ENCODE results near the gene EIF5A2.

Gene EIF5A2

DNA sequence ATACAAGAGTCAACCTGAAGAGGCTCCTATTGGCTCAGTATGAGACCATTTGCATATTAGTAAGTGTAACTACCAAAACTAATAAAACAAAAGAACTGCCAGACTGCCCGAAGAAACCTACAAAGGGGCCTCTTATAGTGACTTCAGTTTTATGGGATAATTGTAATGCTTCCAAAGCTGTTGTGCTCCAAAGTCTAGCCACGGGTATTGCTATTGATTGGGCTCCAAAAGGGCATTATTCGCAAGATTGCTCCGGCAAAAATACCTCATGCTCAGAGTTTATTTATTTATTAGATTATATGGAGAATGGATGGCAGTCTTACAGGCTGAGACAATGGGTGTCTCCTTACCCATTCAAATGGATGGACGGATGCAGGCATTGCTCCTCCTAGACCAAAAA is 49.8 kb downstream of the EIF5A2 start:
- TF ChIP-seq, protein P1, sequence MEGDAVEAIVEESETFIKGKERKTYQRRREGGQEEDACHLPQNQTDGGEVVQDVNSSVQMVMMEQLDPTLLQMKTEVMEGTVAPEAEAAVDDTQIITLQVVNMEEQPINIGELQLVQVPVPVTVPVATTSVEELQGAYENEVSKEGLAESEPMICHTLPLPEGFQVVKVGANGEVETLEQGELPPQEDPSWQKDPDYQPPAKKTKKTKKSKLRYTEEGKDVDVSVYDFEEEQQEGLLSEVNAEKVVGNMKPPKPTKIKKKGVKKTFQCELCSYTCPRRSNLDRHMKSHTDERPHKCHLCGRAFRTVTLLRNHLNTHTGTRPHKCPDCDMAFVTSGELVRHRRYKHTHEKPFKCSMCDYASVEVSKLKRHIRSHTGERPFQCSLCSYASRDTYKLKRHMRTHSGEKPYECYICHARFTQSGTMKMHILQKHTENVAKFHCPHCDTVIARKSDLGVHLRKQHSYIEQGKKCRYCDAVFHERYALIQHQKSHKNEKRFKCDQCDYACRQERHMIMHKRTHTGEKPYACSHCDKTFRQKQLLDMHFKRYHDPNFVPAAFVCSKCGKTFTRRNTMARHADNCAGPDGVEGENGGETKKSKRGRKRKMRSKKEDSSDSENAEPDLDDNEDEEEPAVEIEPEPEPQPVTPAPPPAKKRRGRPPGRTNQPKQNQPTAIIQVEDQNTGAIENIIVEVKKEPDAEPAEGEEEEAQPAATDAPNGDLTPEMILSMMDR (IDR thresholded peaks at IDR 0.05; ENCODE audit: control extremely low read depth, extremely low read depth, low read depth, missing control alignments) = no peak
- CTCF ChIA-PET = interaction anchor here (0.8 kb wide), 1 partner anchor 10 kb away, joined by 4 read pairs; no protein-coding TSS in a partner anchor
- DNase-seq (ENCODE audit: extremely low spot score) = no peak
- POLR2A ChIA-PET = no interaction called here

DNA sequence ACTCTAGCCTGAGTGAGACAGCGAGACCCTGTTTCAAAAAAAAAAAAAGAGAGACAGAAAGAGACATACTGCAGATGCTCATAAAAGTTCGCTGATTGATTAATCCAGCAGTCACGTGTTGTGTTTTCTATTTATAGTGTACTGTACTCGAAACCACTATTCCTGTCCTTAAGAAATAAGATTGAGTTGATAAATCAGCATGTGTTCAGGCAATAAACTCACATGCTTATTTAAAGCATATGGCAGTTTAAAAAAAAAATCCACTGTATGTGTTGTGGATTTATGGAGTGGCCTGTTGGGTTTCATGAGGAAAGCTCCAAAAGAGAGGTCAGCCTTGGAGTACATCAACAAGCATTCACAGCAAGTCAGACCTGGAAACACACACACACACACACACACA is 56.1 kb downstream of the EIF5A2 start:
- ChIA-PET POLR2A (no interaction called here), CTCF (interaction anchor here (1.2 kb wide), 1 partner anchor 10 kb away, joined by 4 read pairs; no protein-coding TSS in a partner anchor)
- TF ChIP-seq, protein P1 (IDR thresholded peaks at IDR 0.05; ENCODE audit: control extremely low read depth, extremely low read depth, low read depth, missing control alignments) = no peak
- DNase-seq (ENCODE audit: extremely low spot score) = no peak

GRCh38 chr3:170848292-170848917 is 60.0 kb downstream of the EIF5A2 start:
- ChIA-PET POLR2A (no interaction called here), CTCF (interaction anchor here (0.8 to 1.6 kb wide), 14 partner anchors 9 to 1084 kb away, joined by 3 to 7 read pairs (median 4); partner anchors contain the start of genes EIF5A2 and TERC)
- TF ChIP-seq, protein P1 (IDR thresholded peaks at IDR 0.05; ENCODE audit: control extremely low read depth, extremely low read depth, low read depth, missing control alignments) = peak; percentile 24
- no peak for DNase-seq (ENCODE audit: extremely low spot score)

GRCh38 chr3:170844377-170844776 is 64.1 kb downstream of the EIF5A2 start:
- POLR2A ChIA-PET = interaction anchor here (0.6 kb wide), 1 partner anchor 50 kb away, joined by 6 read pairs; no protein-coding TSS in a partner anchor
- TF ChIP-seq, protein P1 (IDR thresholded peaks at IDR 0.05; ENCODE audit: control extremely low read depth, extremely low read depth, low read depth, missing control alignments) = no peak
- CTCF ChIA-PET = interaction anchor here (0.9 to 3.6 kb wide), 2 partner anchors 19 to 32 kb away, joined by 4 to 14 read pairs; no protein-coding TSS in a partner anchor
- DNase-seq (ENCODE audit: extremely low spot score) = no peak

DNA sequence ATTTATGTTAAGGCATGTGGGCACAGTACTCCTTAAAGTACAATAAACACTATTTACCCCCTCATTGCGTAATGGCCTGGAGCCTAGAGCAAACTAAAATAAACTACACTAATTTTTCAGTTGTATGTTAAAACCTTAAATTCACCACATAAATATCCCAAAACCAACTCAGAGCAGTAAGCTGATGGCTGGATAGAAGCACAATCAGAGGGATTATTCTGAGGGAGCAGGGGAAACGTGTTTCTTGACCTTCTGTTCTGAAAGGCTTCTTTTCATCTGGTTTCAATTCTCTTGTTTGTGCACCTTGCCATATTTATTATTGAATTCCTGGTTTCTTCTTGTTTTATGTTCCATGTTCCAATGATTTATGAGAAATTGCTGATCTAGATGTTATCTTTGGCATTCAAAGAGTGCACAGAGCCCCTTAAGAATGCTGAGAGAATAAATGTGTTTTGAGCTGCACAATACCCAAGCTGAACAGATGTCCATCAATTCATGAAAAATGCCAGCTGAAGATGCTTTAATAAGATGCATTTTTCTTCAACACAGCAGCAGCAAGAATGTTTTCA is 68.1 kb downstream of the EIF5A2 start:
- CTCF ChIA-PET = interaction anchor here (0.7 to 1.6 kb wide), 5 partner anchors 8 to 29 kb away, joined by 3 to 5 read pairs (median 4); no protein-coding TSS in a partner anchor
- TF ChIP-seq, protein P1 (IDR thresholded peaks at IDR 0.05; ENCODE audit: control extremely low read depth, extremely low read depth, low read depth, missing control alignments) = no peak
- POLR2A ChIA-PET = no interaction called here
- DNase-seq (ENCODE audit: extremely low spot score) = no peak

- no peak for DNase-seq (ENCODE audit: extremely low spot score)
- TF ChIP-seq, protein P1 (IDR thresholded peaks at IDR 0.05; ENCODE audit: control extremely low read depth, extremely low read depth, low read depth, missing control alignments) = no peak
- POLR2A ChIA-PET = no interaction called here
- CTCF ChIA-PET = interaction anchor here (1.1 to 1.6 kb wide), 4 partner anchors 9 to 28 kb away, joined by 3 to 5 read pairs (median 4); no protein-coding TSS in a partner anchor
Measured at GRCh38 chr3:170839518-170840100, 68.8 kb downstream of the EIF5A2 start.

All from GM10248 (cell line).